Uterus (tissue), 4 donors: ENCODE measurements around the gene FASLG. TPM values are rescaled to one million over a fixed set of nuclear protein-coding genes. Genes with fewer than 3 reads are reported as not detected.

Source experiments
- DNase-seq, 2 donors: peaks; one replicate each; pipeline ENCODE4 v3.0.0-alpha.2; 2019 to 2020
- H3K27ac ChIP-seq, 2 donors: fragments of 200-600 bp; sonication (generic); 1 replicate in 1 of 2; 2 replicates in 1 of 2; pipeline ENCODE4 v1.5.1; 2016 to 2018
- H3K27me3 ChIP-seq, 2 donors: fragments of 200-600 bp; sonication (generic); one replicate each; pipeline ENCODE4 v1.5.1; 2018 to 2019; ENCODE audit warnings: control low read depth in 1 of 2
- H3K36me3 ChIP-seq, 2 donors: fragments of 200-600 bp; sonication (generic); one replicate each; pipeline ENCODE4 v1.5.1; 2019; ENCODE audit warnings: control low read depth in 1 of 2
- H3K4me1 ChIP-seq, 2 donors: fragments of 200-600 bp; sonication (generic); one replicate each; pipeline ENCODE4 v1.5.1; 2018 to 2019; ENCODE audit warnings: control low read depth in 1 of 2
- H3K4me3 ChIP-seq, 2 donors: fragments of 200-600 bp; sonication (generic); 1 replicate in 1 of 2; 2 replicates in 1 of 2; pipeline ENCODE4 v1.5.1; 2018 to 2019; ENCODE audit warnings: mild to moderate bottlenecking in 1 of 2
- H3K9me3 ChIP-seq, 2 donors: fragments of 200-600 bp; sonication (generic); one replicate each; pipeline ENCODE4 v1.5.1; 2019; ENCODE audit warnings: control low read depth in 1 of 2
- CTCF ChIP-seq, 4 experiments: fragments of 200-600 bp in 2 of 4; fragments of 450-650 bp in 2 of 4; sonication (generic) in 2 of 4; IDR thresholded peaks; one replicate each; pipeline ENCODE4 v1.5.1; 2016 to 2019; ENCODE audit warnings: antibody characterized with exemption in 4 of 4, mild to moderate bottlenecking in 2 of 4, moderate library complexity in 1 of 4
- POLR2A ChIP-seq, 2 donors: fragments of 450-650 bp; IDR thresholded peaks; one replicate each; pipeline ENCODE4 v1.6.1; 2016; ENCODE audit warnings: antibody characterized with exemption in 2 of 2, mild to moderate bottlenecking in 1 of 2, moderate library complexity in 1 of 2
- intact Hi-C: fragments of 100-400 bp; cut with DNase I; formaldehyde crosslinking; loops from one replicate; pipeline ENCODE4 v1.15.1; 2023; ENCODE audit warnings: low total_unique reads
- total RNA-seq, 4 donors: library from RNA; depleted of rRNA in 3 of 4; stranded (reverse); fragments of >200 nt in 3 of 4; gene quantifications; one replicate each; pipeline versions ENCODE4 v1.1.0 to v1.2.4, GENCODE V29; 2014 to 2023
- donor health status: DM: yes; HTN: yes; CAD: no.

FASLG gene
- total RNA-seq, 4 donors from 2014 or later, result 0.28 TPM; not detected in 3

- intact Hi-C loops, result no loop called here
- Histone ChIP-seq H3K27ac (no peak overlapping the region), H3K36me3 (no peaks in the 10 kb centered on the region), H3K27me3 (no peaks in the 10 kb centered on the region), H3K4me1 (no peaks in the 10 kb centered on the region), H3K4me3 (no peak overlapping the region), H3K9me3 (no peaks in the 10 kb centered on the region)
- DNase-seq, result no peak
- TF ChIP-seq CTCF (IDR thresholded peaks at IDR 0.05) (no peak), POLR2A (IDR thresholded peaks at IDR 0.05) (no peak)
Measured at GRCh38 chr1:172637522-172637921, 21.4 kb upstream of the FASLG start.

GRCh38 chr1:172638249-172638648 is 20.7 kb upstream of the FASLG start:
- TF ChIP-seq CTCF (IDR thresholded peaks at IDR 0.05), result no peak
- no peak for TF ChIP-seq POLR2A (IDR thresholded peaks at IDR 0.05)

GRCh38 chr1:172638885-172639831 is 19.7 kb upstream of the FASLG start:
- TF ChIP-seq POLR2A (IDR thresholded peaks at IDR 0.05) (no peak), CTCF (IDR thresholded peaks at IDR 0.05) (no peak)
- DNase-seq, result no peak
- H3K4me1 ChIP-seq, result no peaks in the 10 kb centered on the region

More at GRCh38 chr1:172638249-172638648, 20.7 kb upstream of the FASLG start:
- Histone ChIP-seq H3K27me3 (no peaks in the 10 kb centered on the region), H3K4me3 (no peak overlapping the region), H3K27ac (no peak overlapping the region), H3K4me1 (no peaks in the 10 kb centered on the region), H3K9me3 (no peaks in the 10 kb centered on the region), H3K36me3 (no peaks in the 10 kb centered on the region)
- intact Hi-C loops, result no loop called here
- no peak for DNase-seq

GRCh38 chr1:172640111-172640510 is 18.8 kb upstream of the FASLG start:
- no peaks in the 10 kb centered on the region for H3K36me3 ChIP-seq
- TF ChIP-seq POLR2A (IDR thresholded peaks at IDR 0.05), result no peak
- TF ChIP-seq CTCF (IDR thresholded peaks at IDR 0.05), result no peak
- H3K9me3 ChIP-seq, result no peaks in the 10 kb centered on the region
- no peaks in the 10 kb centered on the region for H3K27me3 ChIP-seq
- no peaks in the 10 kb centered on the region for H3K4me1 ChIP-seq
- no peak for DNase-seq
- intact Hi-C loops, result no loop called here
- H3K4me3 ChIP-seq, result no peak overlapping the region
- no peak overlapping the region for H3K27ac ChIP-seq

More at GRCh38 chr1:172638885-172639831, 19.7 kb upstream of the FASLG start:
- Histone ChIP-seq H3K27ac (no peak overlapping the region), H3K4me3 (no peak overlapping the region), H3K9me3 (no peaks in the 10 kb centered on the region), H3K36me3 (no peaks in the 10 kb centered on the region), H3K27me3 (no peaks in the 10 kb centered on the region)
- intact Hi-C loops, result no loop called here

GRCh38 chr1:172641492-172641891 is 17.4 kb upstream of the FASLG start:
- TF ChIP-seq CTCF (IDR thresholded peaks at IDR 0.05) (no peak), POLR2A (IDR thresholded peaks at IDR 0.05) (no peak)
- DNase-seq, result no peak
- intact Hi-C loops, result no loop called here

More at GRCh38 chr1:172641492-172641891, 17.4 kb upstream of the FASLG start:
- no peaks in the 10 kb centered on the region for H3K9me3 ChIP-seq
- no peak overlapping the region for H3K4me3 ChIP-seq
- H3K27me3 ChIP-seq, result no peaks in the 10 kb centered on the region
- H3K27ac ChIP-seq, result no peak overlapping the region
- H3K36me3 ChIP-seq, result no peaks in the 10 kb centered on the region
- no peaks in the 10 kb centered on the region for H3K4me1 ChIP-seq
